HG03135 (cell line): ENCODE measurements around the gene OXCT1.
"Not testable (repeated sequence)": the region's sequence is repeated elsewhere in the genome, so short reads cannot be mapped to it uniquely, and the experiment has no call there.

ENCODE experiments used
- ATAC-seq: cut with Tn5 transposase; IDR thresholded peaks from one replicate; pipeline ENCODE4 v1.9.1; 2021; ENCODE audit warnings: mild to moderate bottlenecking, moderate library complexity; ENCODE audit not compliant: unreplicated experiment

The OXCT1 gene

GRCh38 chr5:41874512-41875060 lies 4.4 kb upstream of the OXCT1 start:
- no peak for ATAC-seq

GRCh38 chr5:41871852-41872251 lies 1.6 kb upstream of the OXCT1 start:
- no peak for ATAC-seq

GRCh38 chr5:41870627-41871048 lies 413 bp upstream of the OXCT1 start:
- no peak for ATAC-seq

- ATAC-seq, result no peak
These were observed 988 bp downstream of the OXCT1 start for GRCh38 chr5:41869151-41869723.

GRCh38 chr5:41863871-41864486 lies 6.2 kb downstream of the OXCT1 start:
- ATAC-seq, result peak; percentile 51

- no peak for ATAC-seq
These were observed 11.3 kb downstream of the OXCT1 start for GRCh38 chr5:41858890-41859289.

DNA sequence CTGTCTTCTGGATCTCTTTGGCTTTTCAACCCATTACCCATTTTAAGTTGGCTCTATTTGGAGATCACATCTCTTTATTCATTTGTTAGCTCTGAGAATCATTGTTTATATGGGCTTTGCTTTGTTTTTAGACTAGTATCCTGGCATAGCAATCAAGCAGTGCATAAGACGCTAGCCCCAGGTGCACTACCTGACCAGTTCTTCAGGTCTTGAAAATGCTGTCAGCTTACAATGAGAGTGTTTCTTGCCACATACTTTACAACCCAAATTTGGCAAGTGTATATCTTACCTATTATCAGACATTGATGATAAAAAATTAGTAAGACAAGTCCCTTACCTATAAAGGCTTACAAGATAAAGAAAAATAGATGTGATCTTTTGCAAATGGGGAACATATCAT lies 12.2 kb downstream of the OXCT1 start:
- no peak for ATAC-seq

DNA sequence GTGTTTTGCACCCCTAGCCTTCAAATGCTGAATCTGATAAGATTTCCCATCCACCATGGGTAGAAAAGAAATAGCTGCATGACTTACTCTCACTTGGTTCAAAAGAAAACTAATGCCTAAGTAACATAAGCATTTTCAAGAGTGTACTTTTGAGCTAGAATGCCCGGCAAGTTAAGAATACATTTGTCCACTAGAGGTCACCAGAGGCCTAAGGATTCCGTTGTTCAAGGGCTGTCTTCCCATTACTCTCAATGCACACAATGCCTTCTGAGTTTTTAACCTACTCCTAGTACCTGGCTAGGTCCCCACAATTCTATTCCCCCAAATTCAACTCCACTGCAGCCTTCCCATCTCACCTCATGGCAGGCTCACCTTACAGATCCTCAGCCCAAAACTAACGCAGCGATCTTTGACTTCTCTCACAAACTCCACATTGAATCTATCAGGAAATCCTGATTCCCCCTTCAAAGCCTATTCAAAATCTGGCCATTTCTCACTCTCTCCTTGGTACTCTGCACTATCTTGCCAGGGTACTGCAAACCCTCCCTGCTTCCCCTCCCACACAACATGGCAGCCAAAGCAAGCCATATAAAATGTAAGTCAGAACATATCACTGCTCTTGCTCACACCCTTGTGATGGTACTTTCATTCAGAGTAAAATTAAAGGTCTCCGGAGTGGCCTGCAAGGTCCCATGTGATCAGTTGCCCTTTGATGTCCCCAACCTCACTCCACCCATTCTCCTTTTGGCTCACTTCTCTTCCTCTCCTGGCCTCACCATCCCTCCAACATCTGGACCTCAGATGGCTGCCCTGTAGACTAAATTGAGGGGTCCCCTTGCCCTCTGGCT lies 13.4 kb downstream of the OXCT1 start:
- ATAC-seq, result peak; percentile 81

DNA sequence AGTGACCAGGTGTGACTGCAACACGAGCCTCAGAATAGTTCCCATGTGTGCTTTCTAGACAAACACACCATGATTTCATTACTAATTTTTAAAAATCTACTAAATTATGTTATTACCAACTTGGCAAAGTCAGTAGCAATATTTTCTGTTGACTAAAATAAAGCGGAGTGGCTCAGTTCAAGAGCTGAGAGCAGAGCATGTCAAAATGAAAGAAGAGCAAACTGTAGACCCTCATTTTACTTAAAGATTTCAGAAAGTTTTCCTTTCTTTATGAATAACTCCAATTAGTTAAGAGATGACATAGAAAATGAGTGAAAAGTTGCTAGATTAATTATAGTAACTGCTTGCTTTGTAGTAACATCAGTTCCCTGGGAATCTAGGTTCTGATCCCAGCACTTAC lies 17.9 kb downstream of the OXCT1 start:
- no peak for ATAC-seq

- ATAC-seq, result no peak
These were observed 19.1 kb downstream of the OXCT1 start for GRCh38 chr5:41851116-41851515.

DNA sequence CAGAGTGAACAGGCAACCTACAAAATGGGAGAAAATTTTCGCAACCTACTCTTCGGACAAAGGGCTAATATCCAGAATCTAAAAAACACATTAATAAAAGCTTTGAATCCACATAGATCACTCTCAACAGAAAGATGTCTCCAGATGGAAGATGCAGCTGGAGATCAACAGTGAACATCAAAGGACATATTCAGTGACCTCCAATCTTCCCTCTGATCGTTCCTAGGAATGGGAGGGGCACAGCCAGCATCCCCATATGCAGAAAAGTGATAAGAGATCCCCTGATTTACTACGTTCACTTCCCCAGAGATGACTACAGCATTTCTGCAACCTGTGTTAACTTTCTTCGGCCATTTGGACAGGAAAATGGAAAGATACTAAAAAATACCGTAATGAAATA lies 21.2 kb downstream of the OXCT1 start:
- ATAC-seq, result no peak

DNA sequence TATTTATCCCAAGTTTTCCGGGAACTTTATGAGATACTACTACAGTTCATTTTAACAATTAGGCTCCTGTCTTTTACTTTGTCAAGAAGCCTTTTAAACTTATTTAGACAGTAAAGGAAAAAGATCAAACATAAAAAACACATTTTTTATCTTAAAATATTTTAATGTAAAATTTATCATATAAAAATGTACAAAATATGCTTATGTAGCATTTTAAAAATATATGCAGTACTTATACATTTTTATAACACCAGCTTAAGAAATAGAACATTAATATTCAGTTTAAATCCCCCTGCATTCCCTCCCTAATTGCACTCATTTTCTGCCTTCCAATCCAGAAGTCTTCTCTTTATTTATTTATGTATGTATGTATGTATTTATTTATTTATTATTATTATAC lies 24.5 kb downstream of the OXCT1 start:
- ATAC-seq, result not testable (repeated sequence)

DNA sequence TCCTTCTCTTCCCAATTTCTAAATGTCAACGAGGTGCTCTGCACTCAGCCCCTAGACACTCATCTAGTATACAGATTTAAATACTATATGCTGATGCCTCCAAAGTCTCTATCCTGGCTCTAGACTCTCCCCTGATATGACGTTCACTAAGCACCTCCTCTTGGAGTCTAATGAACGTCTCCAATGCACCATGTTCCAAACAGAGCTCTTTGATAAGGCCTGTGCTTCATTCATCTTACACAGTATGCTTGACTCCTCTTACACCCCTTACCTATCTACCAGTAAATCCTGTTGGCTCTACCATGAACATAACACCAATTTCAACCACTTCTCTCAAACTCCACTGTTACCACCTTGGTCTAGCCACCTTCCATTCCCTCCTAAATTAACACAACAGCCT lies 25.7 kb downstream of the OXCT1 start:
- no peak for ATAC-seq

DNA sequence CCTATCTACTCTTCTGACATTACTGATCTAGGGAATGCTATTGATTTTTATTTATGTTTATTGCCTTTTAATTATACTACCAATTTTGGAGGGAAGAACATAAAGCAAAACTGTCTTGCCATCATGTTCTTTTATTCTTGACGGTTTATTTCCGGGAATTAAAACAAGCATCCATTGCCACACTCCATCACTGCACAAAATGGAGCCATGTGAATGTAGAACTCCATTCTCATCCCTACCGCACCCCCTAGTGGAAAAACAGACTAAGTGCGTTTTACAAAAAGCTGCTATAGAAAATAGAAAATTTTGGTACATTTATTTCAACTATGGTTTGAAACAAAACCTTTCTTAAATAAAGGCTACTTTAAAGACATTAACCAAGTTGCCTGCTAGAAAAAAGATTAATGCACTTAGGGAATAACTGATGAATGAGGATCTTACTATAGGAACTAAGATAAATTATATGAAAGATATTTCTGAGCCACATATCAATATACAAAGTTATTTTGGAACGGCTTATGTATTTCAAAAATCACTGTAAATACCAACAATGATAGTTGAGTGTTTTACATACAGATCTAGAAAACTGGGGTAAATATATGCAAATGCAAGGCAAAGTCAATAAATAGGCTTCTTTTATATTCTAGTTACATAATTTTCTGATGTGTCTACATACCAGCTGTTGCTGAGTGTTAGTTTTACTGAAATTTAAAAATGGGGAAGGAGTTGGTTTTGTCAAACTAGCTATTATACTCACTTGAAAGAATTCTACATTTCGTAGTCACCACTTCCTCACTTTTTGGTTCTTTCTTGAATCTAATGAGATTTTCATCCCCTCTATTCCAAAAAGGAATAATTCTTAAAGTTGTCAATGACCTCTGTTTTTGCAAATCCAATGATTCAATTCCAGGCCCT lies 26.5 kb downstream of the OXCT1 start:
- ATAC-seq, result peak; percentile 53

- ATAC-seq, result peak; percentile 83
These were observed 27.4 kb downstream of the OXCT1 start for GRCh38 chr5:41842777-41843176.

- ATAC-seq, result no peak
These were observed 28.9 kb downstream of the OXCT1 start for GRCh38 chr5:41841325-41841724.

DNA sequence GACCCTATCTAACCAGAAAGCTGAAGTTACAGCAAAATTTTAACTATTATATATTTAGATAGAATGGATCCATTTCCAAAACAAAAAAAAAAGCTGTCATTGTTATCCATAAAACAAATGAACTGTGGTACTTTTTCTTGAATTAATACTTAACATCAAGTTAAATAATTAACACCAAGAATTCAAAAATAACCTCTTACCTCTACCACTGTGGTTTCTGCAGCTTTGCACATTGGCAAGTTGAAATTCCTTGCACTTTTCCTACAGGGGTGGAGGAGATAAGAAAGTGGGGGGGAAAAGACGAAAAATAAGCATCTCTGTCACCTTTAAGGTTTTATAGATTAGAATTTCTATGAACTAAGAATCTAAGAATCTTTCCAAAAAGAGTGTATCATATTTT lies 30.0 kb downstream of the OXCT1 start:
- no peak for ATAC-seq

DNA sequence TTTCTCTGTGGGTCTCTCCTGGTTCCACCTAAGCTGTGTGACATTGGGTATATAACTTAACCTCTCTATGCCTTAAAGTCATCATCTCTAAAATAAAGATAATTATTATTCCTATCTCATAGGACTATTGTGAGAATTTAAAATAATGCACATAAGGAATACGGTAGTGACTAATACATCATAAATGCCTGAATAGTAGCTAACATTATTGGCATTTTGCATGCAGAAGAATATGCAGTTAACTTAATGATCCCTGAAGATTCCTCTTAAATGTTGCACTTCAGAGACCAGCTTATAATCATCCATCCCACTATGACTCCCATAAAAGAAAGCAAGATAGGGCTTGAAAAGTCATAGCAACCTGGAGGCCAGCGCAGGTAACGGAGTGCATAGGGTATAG lies 32.4 kb downstream of the OXCT1 start:
- ATAC-seq, result no peak

DNA sequence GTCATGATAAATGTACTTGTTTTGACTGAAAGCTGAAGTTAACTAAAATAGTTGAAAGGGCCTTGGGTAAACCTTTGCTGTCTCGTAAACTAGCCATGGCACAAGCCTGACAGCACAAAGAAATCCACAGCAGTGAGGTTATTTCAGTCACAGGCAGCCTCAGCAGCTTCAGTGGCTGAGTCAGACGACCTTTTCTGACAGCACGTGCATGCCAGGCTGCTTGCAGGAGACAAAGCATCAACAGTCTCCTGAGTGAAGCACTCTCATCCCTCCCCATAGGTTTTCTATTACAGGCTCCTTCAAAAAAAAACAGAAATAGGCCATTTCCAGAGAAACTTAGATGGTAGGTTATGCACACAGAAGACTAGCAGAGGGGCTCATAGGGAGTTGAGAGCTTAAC lies 34.6 kb downstream of the OXCT1 start:
- ATAC-seq, result no peak

DNA sequence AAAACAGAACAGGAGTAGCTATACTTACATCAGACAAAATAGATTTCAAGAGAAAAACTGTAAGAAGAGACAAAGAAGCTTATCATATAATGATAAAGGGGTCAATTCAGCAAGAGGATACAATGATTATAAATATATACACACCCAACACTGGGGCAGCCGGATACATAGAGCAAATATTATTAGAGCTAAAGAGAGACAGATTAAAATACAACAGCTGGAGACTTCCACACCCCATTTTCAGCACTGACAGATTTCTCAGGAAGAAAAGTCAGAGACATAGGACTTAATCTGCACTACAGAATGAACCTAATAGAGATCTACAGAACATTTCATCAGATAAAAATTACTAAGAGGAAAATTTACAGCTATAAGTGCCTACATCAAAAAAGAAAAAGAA lies 35.7 kb downstream of the OXCT1 start:
- ATAC-seq, result no peak

DNA sequence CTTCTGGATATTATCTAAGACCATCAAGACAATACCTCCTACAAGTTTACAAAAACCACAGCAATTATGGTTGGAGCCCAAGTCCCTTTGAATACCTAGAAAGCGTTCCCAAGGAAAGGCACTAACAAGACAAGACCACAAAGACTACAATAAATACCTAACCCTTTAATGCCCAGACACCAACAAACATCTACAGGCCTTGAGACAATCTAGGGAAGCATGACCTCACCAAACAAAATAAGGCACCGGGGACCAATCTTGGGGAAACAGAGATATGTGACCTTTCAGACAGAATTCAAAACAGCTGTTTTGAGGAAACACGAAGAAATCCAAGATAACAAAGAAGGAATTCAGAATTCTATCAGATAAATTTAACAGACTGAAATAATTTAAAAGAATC lies 37.8 kb downstream of the OXCT1 start:
- ATAC-seq, result no peak
